ENCODE results near the gene PRDM11.

Gene PRDM11

DNA sequence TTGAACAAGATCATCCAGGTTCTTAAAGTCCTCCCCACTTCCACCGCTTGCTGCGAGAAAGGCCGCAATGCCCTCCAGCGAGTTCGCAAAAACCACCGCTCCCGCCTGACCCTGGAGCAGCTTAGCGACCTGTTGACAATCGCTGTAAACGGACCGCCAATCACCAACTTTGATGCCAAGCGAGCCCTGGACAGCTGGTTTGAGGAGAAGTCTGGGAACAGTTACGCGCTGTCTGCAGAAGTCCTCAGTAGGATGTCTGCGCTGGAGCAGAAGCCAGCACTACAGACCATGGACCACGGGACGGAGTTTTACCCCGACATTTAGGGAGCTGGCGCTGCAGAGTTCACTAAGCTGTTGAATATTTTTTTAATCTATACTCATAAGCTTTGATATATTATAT is 81.4 kb downstream of the PRDM11 start:
- TF ChIP-seq, protein P1, sequence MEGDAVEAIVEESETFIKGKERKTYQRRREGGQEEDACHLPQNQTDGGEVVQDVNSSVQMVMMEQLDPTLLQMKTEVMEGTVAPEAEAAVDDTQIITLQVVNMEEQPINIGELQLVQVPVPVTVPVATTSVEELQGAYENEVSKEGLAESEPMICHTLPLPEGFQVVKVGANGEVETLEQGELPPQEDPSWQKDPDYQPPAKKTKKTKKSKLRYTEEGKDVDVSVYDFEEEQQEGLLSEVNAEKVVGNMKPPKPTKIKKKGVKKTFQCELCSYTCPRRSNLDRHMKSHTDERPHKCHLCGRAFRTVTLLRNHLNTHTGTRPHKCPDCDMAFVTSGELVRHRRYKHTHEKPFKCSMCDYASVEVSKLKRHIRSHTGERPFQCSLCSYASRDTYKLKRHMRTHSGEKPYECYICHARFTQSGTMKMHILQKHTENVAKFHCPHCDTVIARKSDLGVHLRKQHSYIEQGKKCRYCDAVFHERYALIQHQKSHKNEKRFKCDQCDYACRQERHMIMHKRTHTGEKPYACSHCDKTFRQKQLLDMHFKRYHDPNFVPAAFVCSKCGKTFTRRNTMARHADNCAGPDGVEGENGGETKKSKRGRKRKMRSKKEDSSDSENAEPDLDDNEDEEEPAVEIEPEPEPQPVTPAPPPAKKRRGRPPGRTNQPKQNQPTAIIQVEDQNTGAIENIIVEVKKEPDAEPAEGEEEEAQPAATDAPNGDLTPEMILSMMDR (IDR thresholded peaks at IDR 0.05; ENCODE audit: borderline replicate concordance, control extremely low read depth, extremely low read depth, insufficient read depth, missing control alignments) = no peak
- in situ Hi-C loops (cut with MboI; ENCODE audit: low sequenced_read_pairs, unreplicated experiment) = no loop called here
- no peak for DNase-seq (ENCODE audit: low spot score)

GRCh38 chr11:45229401-45230020 is 83.1 kb downstream of the PRDM11 start:
- TF ChIP-seq, protein P1 (IDR thresholded peaks at IDR 0.05; ENCODE audit: borderline replicate concordance, control extremely low read depth, extremely low read depth, insufficient read depth, missing control alignments) = no peak
- DNase-seq (ENCODE audit: low spot score) = no peak
- in situ Hi-C loops (cut with MboI; ENCODE audit: low sequenced_read_pairs, unreplicated experiment) = no loop called here

DNA sequence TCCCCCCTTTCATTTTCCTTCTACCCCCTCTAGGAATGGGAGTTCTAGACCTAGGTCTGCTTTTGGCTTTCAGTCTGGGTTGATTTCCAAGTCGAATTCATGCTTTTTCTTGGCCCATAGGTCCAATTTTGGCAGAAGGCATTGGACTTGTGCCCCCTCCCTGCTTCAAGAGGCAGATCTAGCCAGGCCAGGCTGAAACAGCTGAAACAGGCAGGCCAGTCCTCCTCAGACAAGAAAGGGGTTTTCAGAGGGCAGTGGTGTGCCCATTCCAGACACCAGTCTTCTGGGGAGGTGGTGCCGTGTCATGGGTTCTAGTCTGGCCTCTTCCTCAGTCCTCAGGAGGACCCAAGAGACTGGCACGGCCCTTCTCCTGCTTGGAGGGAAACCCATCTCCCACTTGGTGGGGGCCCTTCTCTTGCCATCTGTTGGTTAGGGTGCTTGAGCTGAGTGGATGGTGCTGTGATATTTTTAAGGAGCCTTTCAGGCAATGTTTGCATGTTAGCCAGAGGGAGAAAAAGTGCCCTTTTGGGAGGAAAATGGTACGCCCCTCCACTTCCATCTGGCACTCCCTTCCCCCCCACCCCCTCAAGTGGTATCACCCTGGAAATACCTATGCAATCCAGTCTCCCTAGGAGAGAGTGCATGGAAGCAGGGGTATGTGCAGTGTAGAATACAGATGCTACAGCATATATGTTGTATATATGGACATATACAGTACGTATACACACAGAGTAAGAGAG is 86.1 kb downstream of the PRDM11 start:
- TF ChIP-seq, protein P1 (IDR thresholded peaks at IDR 0.05; ENCODE audit: borderline replicate concordance, control extremely low read depth, extremely low read depth, insufficient read depth, missing control alignments) = no peak
- in situ Hi-C loops (cut with MboI; ENCODE audit: low sequenced_read_pairs, unreplicated experiment) = no loop called here
- no peak for DNase-seq (ENCODE audit: low spot score)

GRCh38 chr11:45233121-45233803 is 86.8 kb downstream of the PRDM11 start:
- TF ChIP-seq, protein P1 (IDR thresholded peaks at IDR 0.05; ENCODE audit: borderline replicate concordance, control extremely low read depth, extremely low read depth, insufficient read depth, missing control alignments) = peak; percentile 83
- peak; percentile 91 for DNase-seq (ENCODE audit: low spot score)

DNA sequence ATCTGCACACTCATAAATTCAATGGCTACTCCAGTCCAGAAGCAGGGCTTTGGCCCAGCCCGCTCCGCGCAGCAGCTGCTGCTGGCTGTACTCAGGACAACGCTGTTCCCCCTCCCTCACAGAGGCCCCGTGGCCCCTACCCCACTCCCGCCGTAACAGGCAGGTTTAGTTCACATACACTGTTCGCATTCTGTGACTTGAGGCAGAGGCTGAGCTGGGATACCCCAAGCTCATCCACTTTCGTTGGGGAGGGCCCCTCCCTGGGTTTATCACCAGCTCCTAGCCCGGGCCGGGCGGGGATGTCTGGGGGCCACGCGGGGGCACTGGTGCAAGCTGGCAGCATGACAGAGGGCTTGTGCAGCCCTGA is 87.3 kb downstream of the PRDM11 start:
- TF ChIP-seq, protein P1 (IDR thresholded peaks at IDR 0.05; ENCODE audit: borderline replicate concordance, control extremely low read depth, extremely low read depth, insufficient read depth, missing control alignments) = no peak
- in situ Hi-C loops (cut with MboI; ENCODE audit: low sequenced_read_pairs, unreplicated experiment) = no loop called here
- no peak for DNase-seq (ENCODE audit: low spot score)

More at GRCh38 chr11:45233121-45233803, 86.8 kb downstream of the PRDM11 start:
- in situ Hi-C loops (cut with MboI; ENCODE audit: low sequenced_read_pairs, unreplicated experiment) = no loop called here

DNA sequence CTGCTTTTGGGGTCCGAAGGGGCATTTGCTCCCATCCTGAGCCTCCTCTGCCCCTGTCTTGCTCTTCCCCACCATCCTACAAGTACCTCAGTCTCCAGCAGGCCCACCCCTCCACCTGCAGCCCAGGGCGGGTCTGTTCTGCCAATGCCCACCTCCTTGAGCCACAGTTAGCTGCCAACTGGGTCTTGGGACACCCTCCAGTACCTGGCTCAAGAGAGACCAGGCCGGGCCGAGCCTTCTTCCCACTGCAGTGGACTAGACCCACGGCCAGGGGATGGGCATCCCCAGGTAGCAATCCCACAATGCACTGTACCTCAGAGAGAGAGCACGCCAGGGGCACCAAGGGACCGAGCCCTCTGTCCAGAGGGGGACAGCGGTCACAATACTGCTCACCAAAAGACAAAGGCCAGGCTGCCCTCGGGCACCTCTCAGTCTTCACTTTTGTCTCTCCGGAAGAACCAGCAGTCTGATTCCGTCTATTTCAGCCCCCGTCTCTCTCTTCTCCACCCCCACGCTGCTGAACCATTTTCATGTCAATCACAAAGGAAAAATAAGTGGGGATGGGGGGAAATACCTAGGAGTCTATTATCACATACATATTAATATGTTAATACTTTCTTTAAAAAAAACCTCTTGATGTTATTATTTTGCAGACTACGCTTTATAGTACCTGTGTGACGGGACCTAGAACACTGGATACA is 88.0 kb downstream of the PRDM11 start:
- in situ Hi-C loops (cut with MboI; ENCODE audit: low sequenced_read_pairs, unreplicated experiment) = no loop called here
- no peak for DNase-seq (ENCODE audit: low spot score)
- TF ChIP-seq, protein P1 (IDR thresholded peaks at IDR 0.05; ENCODE audit: borderline replicate concordance, control extremely low read depth, extremely low read depth, insufficient read depth, missing control alignments) = no peak
